GM03348 (cell line): Measurements from ENCODE around the gene IQSEC2.

Experiments
- DNase-seq: peaks from one replicate; pipeline ENCODE4 v3.0.0; 2012; ENCODE audit warnings: low spot score

The IQSEC2 gene

DNA sequence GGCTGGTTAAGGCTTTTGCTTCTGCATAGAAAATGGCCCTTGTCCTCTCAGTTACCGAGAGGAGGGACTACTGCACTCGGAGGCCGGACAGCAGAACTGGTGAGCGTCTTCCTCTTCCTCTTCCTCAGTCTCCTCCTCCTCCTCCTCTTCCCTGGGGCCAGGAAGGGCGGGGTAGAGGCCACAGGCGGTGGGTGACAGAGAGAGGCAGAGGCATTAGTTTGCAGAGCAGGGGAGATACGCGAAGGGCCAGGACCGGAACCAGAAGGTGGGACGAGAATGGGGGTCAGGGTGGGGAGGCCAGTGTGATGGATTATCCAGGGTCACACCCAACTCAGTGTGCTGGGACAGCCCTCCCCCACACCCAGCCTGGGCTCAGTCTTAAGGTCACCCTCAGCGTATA is 14.5 kb downstream of the IQSEC2 start:
- DNase-seq, result no peak

DNA sequence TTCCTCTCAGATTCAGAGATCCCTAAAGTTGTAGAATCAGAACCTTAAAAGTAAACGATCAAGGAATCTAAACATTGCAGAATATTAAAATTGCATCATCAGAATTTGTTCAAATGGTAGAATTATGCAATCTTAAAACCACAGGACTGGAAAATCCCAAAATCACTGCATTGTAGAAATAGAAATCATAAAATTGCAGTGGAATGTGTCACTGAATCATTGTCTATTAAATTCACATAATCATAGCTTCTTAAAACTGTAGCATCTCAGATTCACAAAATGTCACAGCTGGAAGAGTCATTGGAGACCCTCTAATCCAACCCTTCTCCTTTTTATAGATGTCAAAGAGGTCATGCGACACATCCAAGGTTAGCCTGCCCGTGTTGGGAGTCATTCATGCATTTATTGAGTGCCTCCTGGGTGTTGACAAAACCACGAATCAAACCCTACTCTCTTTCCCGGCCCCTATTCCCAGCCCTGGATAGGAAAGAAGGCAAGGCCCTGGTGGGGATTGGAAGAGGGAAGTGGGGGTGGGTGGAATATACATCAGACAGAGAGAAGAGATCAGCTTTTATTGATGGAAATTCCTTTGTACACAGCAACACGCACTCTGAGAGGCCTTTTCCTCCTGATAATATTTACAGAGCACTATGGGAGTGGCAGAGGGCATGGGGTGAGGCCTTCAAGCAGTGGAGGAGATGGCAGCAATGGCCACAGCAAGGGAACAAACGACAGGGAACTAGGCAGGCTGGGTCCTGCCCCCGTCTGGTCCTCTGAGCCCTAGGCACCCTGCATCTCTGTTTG is 15.4 kb downstream of the IQSEC2 start:
- peak; percentile 38 for DNase-seq

DNA sequence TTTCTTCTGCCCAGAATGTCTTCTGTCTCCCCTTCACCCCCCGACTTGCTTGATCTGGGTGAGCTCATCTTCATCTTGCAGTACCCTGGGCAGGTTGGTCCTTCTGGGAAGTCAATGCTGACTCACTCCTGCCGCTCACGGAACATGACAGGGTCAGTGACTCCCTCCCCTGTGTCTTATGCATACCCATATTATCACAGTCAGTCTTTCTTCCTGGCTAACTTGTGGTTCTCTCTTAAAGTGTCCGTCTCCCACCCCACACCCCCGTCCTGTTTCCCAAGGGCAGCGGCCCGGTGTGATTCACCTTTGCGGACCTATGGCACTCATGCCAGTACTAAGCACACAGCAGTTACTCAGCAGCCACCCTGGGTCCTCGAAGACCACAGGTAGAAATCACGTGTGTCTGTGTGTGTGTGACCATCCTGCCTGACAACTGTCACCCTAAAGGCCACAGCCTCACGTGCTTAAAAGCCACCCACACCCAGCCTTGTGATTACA is 17.7 kb downstream of the IQSEC2 start:
- DNase-seq, result peak; percentile 48

DNA sequence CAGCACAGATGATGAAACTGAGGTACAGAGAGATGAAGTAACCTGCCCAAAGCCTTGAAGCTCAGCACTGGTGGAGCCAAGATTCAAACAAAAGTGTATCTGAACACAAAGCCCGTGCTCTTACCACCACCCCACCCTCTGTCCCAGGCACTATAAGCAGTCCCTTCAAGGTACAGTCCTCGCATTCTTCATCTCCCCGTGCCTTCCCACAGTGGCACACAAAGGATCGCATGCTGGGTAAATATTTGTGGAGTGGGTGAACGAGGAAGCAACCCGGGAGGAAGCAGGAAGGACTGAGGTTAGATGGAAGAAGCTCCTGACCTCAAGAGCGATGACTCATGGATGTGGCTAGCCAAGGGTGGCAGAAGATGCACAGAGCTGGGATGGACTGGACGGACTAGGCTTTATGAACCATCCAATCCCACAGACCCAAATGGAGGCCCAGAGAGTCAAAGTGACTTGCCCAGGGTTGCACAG is 18.4 kb downstream of the IQSEC2 start:
- DNase-seq, result peak; percentile 78

DNA sequence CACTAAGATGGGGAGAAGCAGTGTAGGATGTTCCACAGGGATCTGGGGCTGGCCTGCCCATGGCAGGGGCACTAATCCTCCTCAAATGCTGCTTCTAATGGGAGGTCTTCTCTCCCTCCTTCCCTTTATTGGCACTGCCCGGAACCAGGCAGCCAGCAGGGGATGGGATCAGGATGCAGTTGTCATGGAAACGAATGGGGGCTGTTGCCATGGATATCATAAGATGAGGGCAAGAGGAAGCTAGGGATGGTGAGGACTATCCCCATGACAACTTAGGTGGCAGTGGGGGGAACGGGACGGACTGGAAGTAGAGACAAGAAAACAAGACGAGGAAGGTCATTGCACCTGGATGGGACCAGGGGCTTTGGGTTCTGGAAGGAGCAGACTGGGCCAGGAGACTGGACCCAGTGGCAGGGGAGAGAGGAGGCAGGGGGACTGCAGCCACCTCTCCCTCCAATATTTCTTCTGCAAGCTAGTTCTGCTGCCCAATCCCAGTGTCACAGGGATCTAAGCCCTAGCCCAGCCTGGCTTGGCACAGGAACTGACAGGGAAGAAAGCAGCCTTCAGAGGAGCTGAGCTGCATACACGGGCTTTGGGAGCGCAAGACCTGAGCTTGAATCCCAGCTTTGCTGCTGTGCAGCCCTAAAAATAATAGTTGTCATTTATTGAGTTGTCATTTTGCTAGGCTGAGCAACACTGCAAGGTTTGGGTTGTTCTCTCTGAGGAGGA is 19.0 kb downstream of the IQSEC2 start:
- DNase-seq, result no peak

DNA sequence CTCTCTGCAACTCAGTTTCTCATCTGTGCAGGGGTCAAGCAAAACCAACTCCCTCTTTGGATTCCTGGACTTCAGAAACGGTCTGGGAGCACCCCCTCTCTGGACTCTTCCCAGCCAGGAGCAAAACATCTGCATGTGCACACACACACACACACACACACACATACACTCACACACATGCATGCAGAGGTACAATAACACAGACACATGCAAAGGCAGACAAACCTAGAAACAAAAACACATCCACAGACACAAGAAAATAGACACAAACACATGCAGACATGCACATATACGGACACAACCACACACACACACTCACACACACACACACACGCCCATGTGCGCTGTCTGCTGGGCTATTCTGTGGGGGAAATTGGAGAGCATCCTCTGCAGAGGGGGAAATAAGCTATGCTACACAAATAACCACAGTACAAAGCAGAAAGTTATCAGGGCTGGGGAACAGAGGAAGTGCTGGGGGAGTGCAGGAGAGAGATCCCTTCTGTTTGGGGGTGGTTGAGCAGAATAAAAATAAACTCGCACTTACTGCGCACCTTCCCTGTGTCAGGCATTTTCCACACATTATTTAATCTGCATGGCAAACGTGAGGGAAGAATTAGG is 19.9 kb downstream of the IQSEC2 start:
- DNase-seq, result no peak

DNA sequence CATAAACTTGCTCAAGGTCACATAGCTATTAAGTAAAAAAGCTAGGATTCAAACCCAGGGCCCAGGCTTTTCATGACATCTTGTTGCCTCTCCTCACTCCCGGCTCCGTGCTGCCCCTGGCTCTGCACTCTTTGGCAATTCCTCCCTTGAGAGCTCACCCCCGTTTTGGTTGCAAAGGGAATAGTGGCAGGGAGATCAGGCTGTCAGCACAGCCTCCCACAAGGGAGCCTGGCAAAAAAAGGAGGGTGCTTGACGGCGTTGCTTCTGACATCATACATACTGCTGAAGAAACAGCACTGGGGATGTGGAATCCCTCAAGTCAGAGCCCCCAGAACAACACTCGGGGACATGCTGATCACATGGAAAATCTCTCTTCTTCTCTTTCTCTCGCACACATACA is 20.5 kb downstream of the IQSEC2 start:
- no peak for DNase-seq

DNA sequence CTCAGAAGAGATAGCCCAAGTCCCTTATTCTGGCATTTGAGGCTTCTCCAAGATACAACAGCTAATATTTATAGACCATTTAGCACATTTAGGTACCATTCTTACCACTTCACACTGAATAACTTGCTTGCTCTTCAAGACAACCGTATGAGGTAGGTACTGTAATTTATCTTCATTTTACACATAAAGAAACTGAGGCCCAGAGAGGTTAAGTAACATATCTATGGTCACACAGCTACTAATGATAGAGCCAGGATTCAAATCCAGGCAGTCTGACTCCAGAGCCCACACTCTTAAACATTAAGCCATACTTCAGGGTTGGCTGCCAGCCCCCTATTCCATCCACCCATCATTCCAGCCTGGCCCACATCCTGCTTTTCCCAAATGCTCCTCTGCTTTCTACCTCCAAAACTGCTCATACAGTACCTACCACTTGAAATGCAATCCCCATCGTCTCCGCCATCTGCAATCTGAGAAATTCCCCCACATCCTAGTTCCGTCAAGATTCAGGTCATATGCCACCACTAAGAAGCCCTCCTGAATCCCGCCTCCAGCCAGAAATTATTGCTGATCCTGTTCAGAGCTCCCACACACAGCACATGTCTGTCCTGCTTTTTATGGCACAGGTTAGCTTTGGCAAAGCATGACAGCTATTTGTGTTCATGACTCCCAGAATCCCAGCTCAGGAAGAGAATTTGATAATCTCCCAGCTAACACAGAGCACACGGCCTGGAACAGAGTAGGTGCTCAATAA is 23.5 kb downstream of the IQSEC2 start:
- DNase-seq, result no peak

DNA sequence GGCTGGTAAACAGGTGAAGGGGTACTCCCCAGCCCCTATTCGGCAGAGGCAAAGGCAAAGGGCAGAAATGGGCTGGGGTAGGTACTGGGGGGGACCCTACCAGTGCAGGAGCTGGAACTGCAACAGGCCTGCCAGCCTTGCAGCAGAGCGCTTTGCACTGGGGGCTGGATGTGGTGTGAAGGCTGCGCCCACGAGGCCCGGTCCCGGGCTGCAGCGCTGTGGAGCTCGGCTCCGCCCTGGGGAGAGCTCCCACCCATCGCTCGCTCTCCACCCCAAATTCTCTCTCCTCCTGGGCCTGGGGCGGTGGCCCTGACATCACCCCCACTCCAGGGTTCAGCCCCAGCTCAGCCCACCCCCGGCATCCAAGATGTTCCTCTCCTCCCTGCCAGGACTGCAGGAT is 24.2 kb downstream of the IQSEC2 start:
- no peak for DNase-seq

DNA sequence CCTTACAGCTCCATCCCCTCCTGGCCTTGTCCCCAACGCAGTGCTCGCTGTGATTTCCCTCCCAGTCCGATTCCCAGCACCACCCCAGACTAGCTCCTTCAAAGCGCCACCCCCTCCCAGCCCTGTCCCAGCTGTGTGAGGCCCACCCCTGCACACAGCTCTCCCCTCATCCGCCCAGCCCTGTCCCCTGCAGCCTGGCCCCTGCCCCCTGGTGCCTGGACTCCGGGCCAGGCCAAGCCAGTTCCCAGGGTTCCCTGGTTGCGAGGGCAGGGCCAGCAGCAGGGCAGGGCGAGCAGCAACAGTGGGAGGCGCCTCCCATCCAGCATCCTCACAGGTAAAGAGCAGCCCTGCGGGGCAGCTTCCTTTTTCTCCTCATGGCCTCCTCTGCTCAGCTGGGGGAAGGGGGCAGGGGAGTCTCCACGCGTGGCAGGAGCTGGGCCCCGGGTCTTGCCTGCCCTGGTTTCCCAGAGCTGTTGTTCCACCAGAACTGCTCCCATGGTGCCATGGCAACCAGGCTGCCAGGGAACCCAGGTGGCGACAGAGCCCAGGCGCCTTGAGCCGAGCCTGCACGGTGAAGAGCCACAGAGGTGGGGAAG is 24.8 kb downstream of the IQSEC2 start:
- no peak for DNase-seq

DNA sequence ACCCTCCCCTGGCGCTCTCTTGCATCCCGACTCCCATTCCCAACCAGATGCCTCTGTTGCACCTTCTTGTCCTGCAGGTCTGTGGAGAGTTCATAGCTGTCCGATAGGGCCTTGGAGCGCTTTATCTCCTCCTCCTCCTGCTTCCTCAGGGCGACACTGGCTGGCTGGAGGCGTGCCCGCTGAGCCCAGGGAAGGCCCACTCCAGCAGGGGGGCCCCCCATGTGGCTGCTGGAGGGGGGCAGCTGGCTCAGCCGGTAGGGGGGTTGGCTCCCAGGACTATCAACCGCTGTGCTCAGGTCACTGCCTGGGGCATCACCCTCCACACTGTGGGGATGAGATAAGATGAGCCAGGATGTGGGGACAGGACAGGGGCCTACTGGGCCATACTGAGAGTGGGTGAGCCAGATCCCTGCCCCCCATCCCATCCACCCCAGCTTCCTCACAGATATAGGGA is 25.6 kb downstream of the IQSEC2 start:
- DNase-seq, result no peak

DNA sequence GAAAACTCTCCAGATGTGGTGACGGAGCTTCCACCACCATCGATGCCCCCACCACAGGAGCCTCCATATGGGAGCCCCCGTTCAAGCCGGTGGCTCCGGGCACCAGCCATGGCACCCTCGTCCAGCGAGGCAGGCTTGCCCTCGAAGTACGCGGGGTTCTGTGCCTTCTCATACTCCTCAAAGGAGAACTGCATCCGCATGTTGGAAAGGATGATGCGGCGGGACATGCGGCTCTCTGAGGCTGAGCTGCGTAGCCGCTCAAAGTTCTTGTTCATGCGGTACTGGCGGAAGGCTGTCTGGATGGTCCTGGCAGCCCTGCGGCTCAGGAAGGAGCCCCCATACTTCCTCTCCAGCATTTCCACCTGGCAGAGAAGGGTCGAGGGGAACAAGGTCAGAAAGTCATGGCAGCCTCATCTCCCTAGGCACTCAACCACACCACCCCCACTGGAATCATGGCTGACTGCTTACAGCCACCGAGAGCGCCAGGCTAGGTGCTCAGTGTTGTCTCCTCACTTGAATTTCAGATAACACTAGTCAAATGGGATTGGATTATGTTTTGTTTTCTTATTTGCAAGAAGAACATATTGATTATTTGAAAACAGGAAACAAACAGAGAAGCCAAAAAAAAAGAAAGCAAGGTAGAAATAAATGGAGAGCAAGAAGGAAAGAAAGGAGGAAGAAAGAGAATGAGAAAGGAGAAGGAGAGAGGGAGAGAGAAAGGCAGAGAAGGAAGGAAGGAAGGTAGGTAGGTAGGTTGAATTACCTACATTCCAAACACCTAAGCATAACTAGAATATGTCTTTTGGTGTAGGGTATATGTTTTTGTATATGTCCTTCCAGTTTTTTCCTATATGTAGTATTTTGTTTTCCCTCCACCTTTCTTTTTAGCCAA is 26.6 kb downstream of the IQSEC2 start:
- no peak for DNase-seq

DNA sequence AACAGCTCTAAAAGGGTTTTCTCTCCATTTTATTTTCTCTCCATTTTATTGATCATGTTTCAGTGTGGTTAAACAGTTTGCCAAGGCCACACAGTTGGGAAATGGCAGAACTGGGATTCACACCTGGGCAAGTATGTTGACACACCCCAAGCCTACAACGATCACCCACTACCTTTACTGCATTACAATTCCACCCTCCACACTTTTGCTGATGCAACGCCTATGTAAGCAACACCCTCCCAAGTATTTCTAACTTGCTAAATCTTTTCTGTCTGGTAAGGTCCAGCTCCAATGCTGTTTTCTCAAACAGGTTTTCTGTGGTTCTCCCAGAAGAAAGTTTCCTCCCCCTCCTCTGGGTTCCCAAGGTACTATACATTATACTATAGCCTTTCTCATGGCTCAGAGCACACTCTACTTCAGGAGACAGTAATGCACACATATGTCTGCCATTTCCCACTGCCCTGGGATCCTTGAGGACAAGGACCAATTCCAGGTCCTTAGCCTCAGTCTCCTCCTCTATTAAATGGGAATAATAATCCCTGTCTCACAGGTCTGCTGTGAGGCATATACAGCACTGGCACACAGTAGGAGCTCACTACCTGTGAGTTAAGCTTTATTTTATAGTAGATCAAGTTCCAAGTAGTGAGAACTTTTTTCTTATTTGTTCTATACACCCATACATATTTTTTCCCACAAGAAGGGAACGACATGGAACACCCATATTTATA is 27.9 kb downstream of the IQSEC2 start:
- no peak for DNase-seq

DNA sequence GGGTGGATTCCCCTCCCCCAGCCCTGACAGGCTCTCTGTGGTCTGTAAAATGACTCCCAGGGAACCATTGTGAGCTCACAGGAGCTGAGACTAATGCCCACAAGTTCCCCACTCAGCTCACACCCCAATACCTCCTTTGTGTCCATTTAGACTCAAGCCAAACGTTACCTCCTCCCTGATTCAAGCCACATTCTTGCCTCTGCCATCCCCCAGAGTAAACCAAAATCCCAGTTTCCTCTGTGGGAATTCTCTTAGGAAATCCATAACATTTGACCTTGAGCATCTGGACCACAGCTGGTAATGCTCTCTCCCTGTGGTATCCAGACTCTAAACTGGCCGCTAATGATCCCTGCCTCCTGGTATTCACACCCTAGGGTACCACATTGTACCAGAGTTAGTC is 30.1 kb downstream of the IQSEC2 start:
- peak; percentile 38 for DNase-seq

DNA sequence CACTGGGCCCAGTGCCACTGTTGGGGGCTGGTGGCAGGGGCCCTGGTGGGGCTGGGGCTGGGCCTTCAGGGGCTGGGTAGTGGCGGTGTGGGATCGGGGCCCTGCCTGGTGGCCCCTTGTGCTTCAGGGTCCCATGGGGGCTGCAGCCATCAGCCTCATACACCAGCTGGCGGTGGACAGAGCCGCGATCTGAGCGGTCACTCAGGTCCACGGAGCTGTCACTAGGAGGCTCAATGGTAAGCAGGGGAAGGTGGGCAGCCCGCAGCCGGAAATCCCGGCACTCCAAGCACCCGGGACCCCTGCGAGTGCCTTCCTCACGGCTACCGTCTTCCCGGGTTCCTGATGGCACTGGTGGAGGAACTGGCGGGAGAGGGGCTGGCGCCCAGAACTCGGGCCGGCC is 30.8 kb downstream of the IQSEC2 start:
- no peak for DNase-seq

DNA sequence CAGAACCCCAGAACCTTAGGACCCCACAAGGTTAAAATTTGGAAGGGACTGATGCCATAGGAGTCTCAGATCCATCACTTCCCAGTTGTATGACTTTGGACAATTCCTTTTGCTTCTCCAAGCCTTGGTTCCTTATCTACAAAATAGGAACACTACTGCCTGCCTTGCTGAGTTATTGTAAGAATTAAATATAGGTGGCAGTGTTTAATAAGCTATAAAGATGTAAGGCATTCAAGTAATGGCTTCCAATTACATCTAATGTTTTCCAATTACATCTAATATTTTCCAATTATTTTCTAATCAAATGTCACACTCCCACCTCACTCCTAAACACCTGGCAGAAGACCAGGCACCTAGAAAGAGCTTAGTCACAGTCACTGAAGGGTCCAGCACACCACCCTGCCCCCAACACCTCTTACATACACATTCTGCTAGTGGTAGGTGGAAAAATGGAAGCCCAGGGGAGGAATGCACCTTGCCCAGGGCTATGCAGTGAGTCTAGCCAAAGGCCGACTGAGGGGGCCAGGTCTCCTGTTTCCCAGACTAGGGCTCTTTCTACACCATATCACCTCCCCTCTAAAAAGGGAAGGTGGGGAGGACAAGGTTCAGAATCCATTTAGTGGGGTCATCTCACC is 31.9 kb downstream of the IQSEC2 start:
- DNase-seq, result no peak

DNA sequence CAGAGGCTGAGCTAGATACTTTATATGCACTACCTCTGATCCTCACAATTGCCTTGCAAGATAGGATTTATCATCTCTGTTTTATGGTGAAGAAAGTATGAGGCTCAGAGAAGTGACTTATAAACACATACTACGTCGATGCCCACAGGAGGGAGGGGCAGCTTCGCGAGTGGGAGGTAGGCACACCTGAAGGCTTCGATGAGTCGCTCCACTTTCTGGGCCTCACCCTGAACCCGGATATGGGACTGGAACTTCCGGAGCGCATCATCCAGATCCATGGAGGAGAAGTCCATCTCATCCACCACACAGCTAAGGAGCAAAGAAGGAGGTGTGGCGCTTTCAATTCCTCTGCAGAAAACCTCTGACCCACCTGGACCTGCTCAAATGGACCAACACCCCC is 33.5 kb downstream of the IQSEC2 start:
- no peak for DNase-seq

DNA sequence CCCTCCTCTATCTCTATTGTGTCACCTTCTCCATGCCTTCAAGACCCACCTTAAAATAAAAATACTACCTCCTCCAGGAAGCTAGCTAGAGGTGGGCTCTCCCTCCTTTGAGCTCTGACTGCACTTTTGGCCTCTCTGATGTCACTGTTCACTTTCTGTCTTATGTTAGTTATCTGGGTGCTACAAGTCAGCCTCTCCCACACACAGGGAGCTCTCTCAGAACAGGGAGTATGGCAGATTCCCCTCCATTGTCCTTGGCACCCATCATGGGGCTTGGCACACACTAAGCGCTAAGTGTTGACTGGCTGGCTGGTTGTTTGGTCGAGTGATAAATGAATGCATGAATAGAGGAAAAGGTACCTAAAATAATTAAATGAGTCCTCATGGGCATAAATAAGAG is 35.2 kb downstream of the IQSEC2 start:
- no peak for DNase-seq

DNA sequence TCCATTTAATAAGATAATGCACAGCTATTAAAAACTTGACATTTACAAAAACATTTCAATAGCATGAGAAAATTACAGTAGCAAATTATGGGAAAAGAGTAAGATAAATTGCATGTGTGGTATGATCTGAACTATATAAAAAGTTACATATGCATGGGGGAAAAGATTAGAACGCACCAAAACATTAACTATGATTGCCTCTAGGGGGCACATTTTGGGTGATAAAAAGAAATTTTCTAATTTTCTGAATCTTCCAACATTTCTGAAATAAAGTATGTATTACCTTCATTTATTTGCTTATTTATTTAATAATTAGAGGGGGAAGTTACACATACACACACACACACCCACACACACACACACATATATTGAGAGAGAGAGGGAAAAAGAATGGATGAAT is 36.8 kb downstream of the IQSEC2 start:
- DNase-seq, result peak; percentile 23
